ENCODE data around the gene GTSE1.

GTSE1 gene

GRCh38 chr22:46362934-46363515 lies 66.4 kb downstream of the GTSE1 start:
- no peak overlapping the region for H3K9ac ChIP-seq (ENCODE audit: low read length)
- H3K4me3 ChIP-seq (ENCODE audit: insufficient read depth, low read length, poor library complexity, severe bottlenecking): no peak overlapping the region
- no peaks in the 10 kb centered on the region for H3K9me3 ChIP-seq (ENCODE audit: insufficient read depth, low read length)
- no peaks in the 10 kb centered on the region for H3K27me3 ChIP-seq (ENCODE audit: low read length)
- no peaks in the 10 kb centered on the region for H3K79me2 ChIP-seq (ENCODE audit: insufficient read depth, low read length)
- TF ChIP-seq CTCF (IDR thresholded peaks at IDR 0.05; ENCODE audit: insufficient read depth, low read length, poor library complexity, severe bottlenecking): no peak
- TF ChIP-seq EZH2phosphoT487 (conservative IDR thresholded peaks at IDR 0.05; ENCODE audit: low read length): no peak
- H2AFZ ChIP-seq (ENCODE audit: low read depth, low read length, severe bottlenecking): no peak overlapping the region
- H3K4me2 ChIP-seq (ENCODE audit: low read depth, low read length, poor library complexity, severe bottlenecking): no peak overlapping the region
- no peak overlapping the region for H3K27ac ChIP-seq (ENCODE audit: low read depth, low read length)
- no peaks in the 10 kb centered on the region for H3K9me2 ChIP-seq (replicated peaks; ENCODE audit: insufficient read depth, low read length)
- H4K20me1 ChIP-seq (ENCODE audit: low read depth, low read length): no peaks in the 10 kb centered on the region
- H3K36me3 ChIP-seq (ENCODE audit: low read length): no peaks in the 10 kb centered on the region
- peaks cover 11% of the 10 kb centered on the region for H3F3A ChIP-seq (ENCODE audit: insufficient read depth)

GRCh38 chr22:46363611-46364321 lies 67.1 kb downstream of the GTSE1 start:
- H2AFZ ChIP-seq (ENCODE audit: low read depth, low read length, severe bottlenecking): no peak overlapping the region
- no peaks in the 10 kb centered on the region for H4K20me1 ChIP-seq (ENCODE audit: low read depth, low read length)
- no peak for TF ChIP-seq EZH2phosphoT487 (conservative IDR thresholded peaks at IDR 0.05; ENCODE audit: low read length)
- TF ChIP-seq CTCF (IDR thresholded peaks at IDR 0.05; ENCODE audit: insufficient read depth, low read length, poor library complexity, severe bottlenecking): no peak
- H3F3A ChIP-seq (ENCODE audit: insufficient read depth): peaks cover 11% of the 10 kb centered on the region
- H3K4me3 ChIP-seq (ENCODE audit: insufficient read depth, low read length, poor library complexity, severe bottlenecking): no peak overlapping the region
- no peaks in the 10 kb centered on the region for H3K9me2 ChIP-seq (replicated peaks; ENCODE audit: insufficient read depth, low read length)
- no peaks in the 10 kb centered on the region for H3K36me3 ChIP-seq (ENCODE audit: low read length)
- H3K27me3 ChIP-seq (ENCODE audit: low read length): no peaks in the 10 kb centered on the region
- no peak overlapping the region for H3K9ac ChIP-seq (ENCODE audit: low read length)
- H3K4me2 ChIP-seq (ENCODE audit: low read depth, low read length, poor library complexity, severe bottlenecking): no peak overlapping the region
- H3K79me2 ChIP-seq (ENCODE audit: insufficient read depth, low read length): no peaks in the 10 kb centered on the region
- H3K9me3 ChIP-seq (ENCODE audit: insufficient read depth, low read length): no peaks in the 10 kb centered on the region
- H3K27ac ChIP-seq (ENCODE audit: low read depth, low read length): no peak overlapping the region

DNA sequence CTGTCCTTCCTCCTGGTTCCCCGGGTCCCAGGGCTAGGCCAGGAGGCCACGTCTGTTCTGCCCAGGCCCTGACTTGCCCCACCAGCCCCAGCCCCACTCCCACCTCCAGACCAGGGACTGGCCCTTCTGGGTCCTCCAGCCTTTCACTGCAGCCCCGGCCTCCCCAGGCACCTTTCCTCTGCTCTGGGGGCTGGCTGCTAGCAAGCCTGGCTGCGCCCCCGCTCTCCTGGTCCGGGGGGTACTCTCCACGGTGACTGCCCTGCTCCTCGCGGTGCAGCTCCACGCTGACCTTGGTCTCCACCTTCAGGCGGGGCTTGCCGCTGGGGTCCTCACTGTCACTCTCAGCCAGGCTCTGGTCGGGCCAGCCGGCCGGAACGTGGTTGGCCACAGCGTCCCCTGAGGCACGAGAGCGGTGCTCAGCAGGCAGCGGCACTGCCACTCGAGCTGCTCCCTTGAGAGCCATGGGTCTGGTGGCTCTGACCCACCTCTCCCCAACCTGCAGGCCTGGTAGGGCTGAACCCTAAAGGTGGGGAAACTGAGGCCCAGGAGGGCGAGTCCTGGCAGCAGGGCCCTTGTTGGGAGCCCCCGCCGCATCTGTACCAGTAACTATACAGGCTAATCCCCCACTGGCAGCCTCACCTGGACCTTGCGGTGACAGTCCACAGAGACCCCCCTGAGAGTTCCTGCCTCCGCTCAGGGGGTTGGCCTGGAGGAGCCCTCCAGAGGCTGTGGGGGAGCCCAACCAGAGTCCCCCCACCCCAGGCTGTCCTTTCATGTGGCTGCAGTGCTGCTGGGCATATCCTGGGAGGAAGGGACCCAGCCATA lies 67.9 kb downstream of the GTSE1 start:
- Histone ChIP-seq H3K4me2 (ENCODE audit: low read depth, low read length, poor library complexity, severe bottlenecking) (no peak overlapping the region), H3K4me3 (ENCODE audit: insufficient read depth, low read length, poor library complexity, severe bottlenecking) (no peak overlapping the region)

More for the DNA sequence above, 67.9 kb downstream of the GTSE1 start:
- TF ChIP-seq EZH2phosphoT487 (conservative IDR thresholded peaks at IDR 0.05; ENCODE audit: low read length): no peak
- TF ChIP-seq CTCF (IDR thresholded peaks at IDR 0.05; ENCODE audit: insufficient read depth, low read length, poor library complexity, severe bottlenecking): no peak
- no peak overlapping the region for H3K27ac ChIP-seq (ENCODE audit: low read depth, low read length)
- H3K79me2 ChIP-seq (ENCODE audit: insufficient read depth, low read length): no peaks in the 10 kb centered on the region
- peaks cover 11% of the 10 kb centered on the region for H3F3A ChIP-seq (ENCODE audit: insufficient read depth)
- no peaks in the 10 kb centered on the region for H3K27me3 ChIP-seq (ENCODE audit: low read length)
- H3K9me2 ChIP-seq (replicated peaks; ENCODE audit: insufficient read depth, low read length): no peaks in the 10 kb centered on the region
- H3K36me3 ChIP-seq (ENCODE audit: low read length): no peaks in the 10 kb centered on the region
- no peaks in the 10 kb centered on the region for H4K20me1 ChIP-seq (ENCODE audit: low read depth, low read length)
- no peak overlapping the region for H2AFZ ChIP-seq (ENCODE audit: low read depth, low read length, severe bottlenecking)
- H3K9me3 ChIP-seq (ENCODE audit: insufficient read depth, low read length): no peaks in the 10 kb centered on the region
- H3K9ac ChIP-seq (ENCODE audit: low read length): no peak overlapping the region

Data from SU-DHL-6 (cell line).